HG02798 (cell line): ENCODE data around the gene TUBA4B.
"Not testable (repeated sequence)": the region's sequence is repeated elsewhere in the genome, so short reads cannot be mapped to it uniquely, and the experiment has no call there.

Experiments
- ATAC-seq: cut with Tn5 transposase; IDR thresholded peaks from one replicate; pipeline ENCODE4 v1.9.1; 2021; ENCODE audit warnings: mild to moderate bottlenecking; ENCODE audit not compliant: unreplicated experiment, poor library complexity

Gene TUBA4B

GRCh38 chr2:219272356-219272755 is 19.3 kb downstream of the TUBA4B start:
- ATAC-seq: no peak

GRCh38 chr2:219272995-219273394 is 20.0 kb downstream of the TUBA4B start:
- ATAC-seq: no peak

DNA sequence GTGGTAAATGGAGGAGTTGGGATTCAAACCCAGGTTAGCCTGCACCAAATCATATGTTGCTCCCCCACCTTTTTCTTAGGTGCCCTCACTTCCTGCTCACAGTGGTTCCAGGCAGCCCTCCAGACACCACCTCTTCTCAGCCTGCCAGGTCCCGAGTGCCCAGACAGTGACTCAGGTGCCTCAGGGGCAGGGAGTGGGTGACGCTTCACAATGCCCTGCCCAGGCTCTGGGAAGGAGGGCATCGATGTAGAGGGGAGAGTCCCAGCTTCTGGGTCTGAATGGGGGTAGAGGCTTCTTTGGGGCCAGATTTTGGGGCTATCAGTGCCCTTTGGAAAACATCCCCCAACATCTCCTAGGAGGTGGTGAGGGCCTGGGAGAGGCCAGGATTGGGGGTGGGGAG is 20.9 kb downstream of the TUBA4B start:
- ATAC-seq: no peak

GRCh38 chr2:219274361-219274921 is 21.4 kb downstream of the TUBA4B start:
- no peak for ATAC-seq

- ATAC-seq: peak; percentile 24
Measured at GRCh38 chr2:219277703-219278654, 24.9 kb downstream of the TUBA4B start.

DNA sequence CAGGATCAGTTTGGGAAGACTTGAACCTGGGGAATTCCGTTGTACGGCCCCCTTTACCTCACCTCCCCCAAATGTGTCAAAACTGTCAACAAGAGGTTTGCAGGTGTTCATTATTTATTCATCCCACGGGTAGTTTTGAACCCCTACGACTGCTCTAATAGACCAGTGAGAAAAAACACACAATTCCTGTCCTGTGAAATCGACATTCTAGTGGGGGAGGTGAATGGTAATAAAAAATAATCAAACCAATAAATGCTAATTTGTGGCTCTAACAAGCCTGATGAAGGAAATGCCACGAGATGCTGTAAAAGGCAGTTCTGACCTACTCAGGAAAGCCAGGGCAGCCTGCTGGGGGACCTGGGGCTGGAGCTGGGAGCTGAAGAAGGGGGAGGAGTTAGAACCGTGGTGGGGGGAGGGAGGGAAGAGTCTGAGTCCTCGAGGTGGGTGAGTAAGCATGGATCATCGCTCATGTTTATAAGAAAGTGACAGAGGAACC is 25.7 kb downstream of the TUBA4B start:
- ATAC-seq: no peak

DNA sequence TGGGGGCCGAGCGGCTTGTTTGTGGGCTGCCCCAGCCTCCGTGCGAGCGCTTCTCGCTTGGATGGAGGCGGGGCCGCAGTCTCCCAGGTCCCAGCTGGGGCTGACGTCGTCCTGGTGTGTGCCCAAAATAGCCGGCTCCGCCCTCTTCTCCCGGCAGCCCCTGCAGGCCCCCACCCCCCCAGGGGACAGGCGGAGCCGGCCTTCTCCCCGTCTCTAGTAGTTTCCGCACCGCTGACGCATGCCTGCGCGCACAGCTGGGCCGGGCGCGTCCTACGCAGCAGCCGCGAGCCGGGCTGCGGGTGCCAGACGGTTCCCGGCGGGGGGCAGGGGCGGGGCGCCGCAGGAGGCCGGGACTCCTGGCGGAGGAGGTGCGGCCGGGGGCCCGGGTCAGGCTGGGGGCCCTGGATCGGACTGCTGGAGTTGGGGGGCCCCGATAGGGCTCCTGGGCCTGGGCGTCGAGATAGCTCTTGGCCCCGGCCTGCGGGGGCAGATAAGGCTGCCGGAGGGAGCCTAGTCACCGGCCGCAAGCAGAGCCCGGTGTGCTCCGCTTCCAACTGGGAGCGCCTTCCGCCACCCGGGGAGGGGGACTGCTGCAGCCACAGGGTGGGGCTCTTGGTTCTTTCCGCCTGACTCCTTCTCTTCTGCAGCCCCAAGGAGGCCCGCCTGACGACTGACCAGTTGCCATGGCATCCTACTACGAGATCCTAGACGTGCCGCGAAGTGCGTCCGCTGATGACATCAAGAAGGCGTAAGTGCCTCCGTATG is 26.3 kb downstream of the TUBA4B start, which contains the start of gene DNAJB2:
TSS of gene DNAJB2 (plus strand) at position 216 of the 765 bp plus-strand sequence. CDS start at position 684, 468 bp downstream.
- peak; percentile 88 for ATAC-seq

DNA sequence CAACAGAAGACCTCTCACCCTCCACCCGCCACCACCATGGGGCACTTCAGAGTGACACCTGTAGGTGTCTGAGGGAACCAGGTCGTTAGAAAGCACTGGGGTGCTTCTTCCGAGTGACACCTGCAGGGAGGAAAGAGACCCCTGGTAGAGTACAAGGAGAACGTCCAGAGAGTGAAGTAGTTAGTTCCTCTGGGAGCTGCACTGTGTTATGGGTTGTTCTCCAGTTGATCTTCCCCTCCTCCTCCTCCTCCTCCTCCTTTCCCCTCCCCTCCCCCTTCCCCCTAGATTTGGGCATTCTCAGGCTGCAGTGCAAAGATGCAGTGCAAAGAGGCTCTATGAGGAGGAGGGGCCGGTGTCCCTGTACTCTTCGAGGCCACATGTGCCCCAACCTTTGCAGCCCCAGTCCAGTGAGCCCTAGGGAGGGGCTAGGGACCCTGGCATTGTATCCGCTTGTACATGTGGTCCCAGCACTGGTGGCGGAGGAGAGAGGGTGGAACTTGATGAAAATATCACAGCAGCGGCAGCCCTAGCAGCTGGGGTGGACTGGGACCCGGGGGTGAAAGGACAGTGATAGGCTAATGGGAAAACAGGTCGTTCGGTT is 27.0 kb downstream of the TUBA4B start:
- ATAC-seq: no peak

DNA sequence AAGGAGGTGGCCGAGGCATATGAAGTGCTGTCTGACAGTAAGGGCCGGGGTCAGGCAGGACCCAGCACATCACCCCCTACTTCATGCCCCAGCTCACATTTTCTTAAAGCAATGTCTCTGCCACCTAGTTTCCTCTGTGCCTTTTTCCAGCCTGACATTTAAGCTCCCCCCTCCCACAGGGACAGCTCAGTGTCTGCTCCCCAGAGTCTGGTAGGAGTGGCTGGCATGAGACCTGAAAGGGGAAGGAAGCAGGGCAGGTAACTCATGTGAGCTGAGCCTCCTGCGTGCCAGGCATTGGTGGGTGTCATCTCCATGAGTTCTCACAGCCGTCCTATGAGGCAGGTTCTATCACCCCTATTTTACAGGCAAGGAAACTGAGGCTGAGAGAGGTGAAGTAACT is 27.6 kb downstream of the TUBA4B start:
- ATAC-seq: no peak

- ATAC-seq: no peak
Measured at GRCh38 chr2:219281588-219281987, 28.5 kb downstream of the TUBA4B start.

DNA sequence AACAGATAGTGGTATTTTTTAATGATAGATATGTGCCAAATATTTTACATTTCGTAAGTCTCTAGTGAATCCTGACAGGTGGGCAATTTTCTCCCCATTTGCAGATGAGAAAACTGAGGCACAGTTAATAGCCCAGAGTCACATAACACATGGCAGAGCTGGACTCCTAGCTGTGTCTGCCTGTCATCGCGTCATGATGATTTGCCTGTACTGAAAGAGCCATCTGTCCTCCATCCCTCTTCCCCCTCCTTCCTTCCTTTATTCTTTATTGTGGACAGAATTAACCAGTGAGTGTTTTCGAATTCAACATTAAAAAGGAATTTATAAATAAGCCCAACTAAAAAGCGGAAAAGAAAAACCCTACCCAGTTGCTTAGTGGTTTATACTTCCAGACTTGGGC is 29.3 kb downstream of the TUBA4B start:
- no peak for ATAC-seq

- no peak for ATAC-seq
Measured at GRCh38 chr2:219282943-219283581, 30.0 kb downstream of the TUBA4B start.

DNA sequence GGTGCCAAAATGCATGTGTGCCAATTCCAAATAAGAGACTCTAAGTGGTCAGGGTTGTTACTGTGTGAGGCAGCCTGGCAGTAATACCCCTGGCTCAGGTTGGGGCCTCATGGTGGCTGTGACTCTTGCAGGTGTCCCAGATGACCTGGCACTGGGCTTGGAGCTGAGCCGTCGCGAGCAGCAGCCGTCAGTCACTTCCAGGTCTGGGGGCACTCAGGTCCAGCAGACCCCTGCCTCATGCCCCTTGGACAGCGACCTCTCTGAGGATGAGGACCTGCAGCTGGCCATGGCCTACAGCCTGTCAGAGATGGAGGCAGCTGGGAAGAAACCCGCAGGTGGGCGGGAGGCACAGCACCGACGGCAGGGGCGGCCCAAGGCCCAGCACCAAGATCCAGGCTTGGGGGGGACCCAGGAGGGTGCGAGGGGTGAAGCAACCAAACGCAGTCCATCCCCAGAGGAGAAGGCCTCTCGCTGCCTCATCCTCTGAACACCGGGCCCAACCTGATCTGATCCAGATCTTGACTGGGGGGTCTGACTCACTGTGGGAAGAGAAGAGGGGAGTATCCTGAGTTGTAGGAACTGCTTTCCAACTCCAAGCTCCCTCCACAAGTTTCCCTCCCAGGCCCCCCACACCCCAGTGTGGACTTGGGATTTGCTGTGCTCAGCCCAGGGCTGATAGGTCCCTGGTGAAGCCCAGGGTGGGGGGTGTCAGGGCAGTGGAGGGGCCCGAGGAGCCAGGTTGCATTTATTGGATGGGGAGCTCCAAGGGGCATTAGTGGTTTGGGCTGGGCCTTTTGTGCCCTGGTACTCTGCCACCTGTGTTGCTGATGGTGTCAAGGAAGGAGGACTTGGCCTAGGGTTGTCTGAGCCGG is 31.7 kb downstream of the TUBA4B start:
- no peak for ATAC-seq

DNA sequence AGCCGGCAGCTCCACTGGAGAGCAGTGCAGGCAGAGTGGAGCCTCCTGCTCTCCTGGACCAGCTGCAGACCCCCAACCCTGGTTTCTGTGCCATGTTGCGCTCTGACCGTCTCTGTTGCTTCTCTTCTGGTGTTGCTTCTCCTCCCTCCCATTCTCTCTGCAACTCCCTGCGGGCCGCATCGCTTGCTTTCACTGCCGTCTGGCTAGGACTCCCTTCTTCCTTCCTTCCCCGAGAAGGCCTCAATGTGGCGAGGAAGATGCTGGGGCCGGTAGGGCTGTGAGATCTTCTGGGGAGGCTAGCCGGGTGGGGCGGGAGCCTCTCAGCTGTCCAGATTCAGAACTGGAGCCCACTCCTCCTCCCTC is 32.3 kb downstream of the TUBA4B start:
- ATAC-seq: no peak

DNA sequence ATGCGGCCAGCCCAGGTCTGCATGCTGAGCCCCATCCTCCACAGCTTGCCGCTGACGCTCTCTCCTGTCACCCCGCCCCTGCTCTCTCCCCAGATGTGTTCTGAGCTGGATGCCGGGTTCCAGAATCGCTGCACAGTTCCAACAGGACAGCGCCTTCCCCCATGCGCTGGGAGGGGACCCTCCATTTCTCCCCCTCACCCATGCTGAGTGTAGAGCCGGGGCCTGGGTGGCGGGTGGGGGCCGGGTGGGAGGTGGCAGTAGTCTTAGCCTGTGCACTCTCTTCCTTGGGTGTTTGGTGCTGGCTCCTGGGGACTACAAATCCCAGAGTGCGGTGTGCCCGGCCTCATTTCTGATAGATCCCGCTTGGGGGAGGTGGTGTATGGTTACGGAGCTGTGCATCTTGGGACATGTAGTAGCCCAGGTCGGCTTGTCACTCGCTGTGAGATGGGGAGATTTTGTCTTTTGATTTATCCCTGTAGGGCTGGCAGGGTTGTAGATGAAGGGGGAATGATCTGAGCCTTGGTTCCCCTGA is 32.9 kb downstream of the TUBA4B start:
- no peak for ATAC-seq

DNA sequence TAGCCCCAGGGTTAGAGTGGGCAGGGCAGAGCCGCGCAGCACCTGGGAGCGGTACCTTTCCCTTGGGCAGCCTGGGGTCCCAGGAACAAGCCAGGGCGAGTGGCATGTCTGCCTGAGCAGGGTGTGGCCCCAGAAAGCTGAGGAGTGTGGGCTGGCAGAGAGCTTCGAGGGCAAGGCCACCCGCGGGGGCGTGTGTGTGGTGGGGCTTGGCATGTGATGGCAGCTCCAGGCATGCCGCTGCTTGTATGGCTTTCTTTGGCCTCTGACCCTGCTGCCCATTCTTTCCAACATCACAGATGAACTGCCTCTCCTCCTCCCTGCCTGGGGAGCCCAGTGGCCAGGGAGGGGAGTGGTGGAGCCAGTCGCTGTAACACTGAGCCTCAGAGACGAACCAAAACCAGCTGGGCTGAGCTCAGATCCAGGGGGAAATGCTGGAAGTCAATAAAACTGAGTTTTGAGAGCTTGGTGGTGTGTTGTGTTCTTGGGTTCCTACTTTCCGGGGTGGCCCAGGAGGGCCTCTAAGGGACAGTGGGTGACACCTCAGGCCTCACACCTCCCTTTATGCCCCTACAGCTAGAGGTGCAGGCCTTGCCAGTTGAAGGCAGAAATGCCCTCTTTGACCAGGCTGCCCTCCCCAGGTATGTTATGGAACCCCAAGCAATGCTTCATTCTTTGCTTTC is 33.5 kb downstream of the TUBA4B start:
- no peak for ATAC-seq

DNA sequence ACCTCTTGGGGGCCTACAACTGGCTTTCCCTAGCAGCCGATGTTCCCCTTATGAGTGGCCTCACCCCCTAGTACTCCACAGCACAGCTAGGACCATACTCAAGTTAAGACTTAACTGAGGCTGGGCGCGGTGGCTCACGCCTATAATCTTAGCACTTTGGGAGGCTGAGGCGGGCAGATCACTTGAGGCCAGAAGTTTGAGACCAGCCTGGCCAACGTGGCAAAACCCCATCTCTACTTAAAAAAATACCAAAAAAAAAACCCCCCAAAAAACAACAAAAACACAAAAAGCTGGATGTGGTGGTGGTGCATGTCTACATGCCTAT is 34.0 kb downstream of the TUBA4B start:
- not testable (repeated sequence) for ATAC-seq

- ATAC-seq: no peak
Measured at GRCh38 chr2:219287580-219288265, 34.7 kb downstream of the TUBA4B start.
